NCI-H2196 (cell line): ENCODE measurements around the gene TM7SF3.
A peak's percentile ranks its signal among the peaks of the same experiment; 100 is the strongest.
"Not testable (repeated sequence)": the region's sequence is repeated elsewhere in the genome, so short reads cannot be mapped to it uniquely, and the experiment has no call there.

ENCODE experiments used
- DNase-seq: peaks from one replicate; lab custom pipeline; 2025; ENCODE audit not compliant: unreplicated experiment; lab: John Stamatoyannopoulos, UW

Gene TM7SF3, protein sequence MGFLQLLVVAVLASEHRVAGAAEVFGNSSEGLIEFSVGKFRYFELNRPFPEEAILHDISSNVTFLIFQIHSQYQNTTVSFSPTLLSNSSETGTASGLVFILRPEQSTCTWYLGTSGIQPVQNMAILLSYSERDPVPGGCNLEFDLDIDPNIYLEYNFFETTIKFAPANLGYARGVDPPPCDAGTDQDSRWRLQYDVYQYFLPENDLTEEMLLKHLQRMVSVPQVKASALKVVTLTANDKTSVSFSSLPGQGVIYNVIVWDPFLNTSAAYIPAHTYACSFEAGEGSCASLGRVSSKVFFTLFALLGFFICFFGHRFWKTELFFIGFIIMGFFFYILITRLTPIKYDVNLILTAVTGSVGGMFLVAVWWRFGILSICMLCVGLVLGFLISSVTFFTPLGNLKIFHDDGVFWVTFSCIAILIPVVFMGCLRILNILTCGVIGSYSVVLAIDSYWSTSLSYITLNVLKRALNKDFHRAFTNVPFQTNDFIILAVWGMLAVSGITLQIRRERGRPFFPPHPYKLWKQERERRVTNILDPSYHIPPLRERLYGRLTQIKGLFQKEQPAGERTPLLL

GRCh38 chr12:27014085-27014858, at the start of gene TM7SF3:
Gene TM7SF3, minus strand, starts transcription at chr12:27014384. Its CDS starts 216 bp downstream, at chr12:27014168.
- peak; percentile 100 for DNase-seq

DNA sequence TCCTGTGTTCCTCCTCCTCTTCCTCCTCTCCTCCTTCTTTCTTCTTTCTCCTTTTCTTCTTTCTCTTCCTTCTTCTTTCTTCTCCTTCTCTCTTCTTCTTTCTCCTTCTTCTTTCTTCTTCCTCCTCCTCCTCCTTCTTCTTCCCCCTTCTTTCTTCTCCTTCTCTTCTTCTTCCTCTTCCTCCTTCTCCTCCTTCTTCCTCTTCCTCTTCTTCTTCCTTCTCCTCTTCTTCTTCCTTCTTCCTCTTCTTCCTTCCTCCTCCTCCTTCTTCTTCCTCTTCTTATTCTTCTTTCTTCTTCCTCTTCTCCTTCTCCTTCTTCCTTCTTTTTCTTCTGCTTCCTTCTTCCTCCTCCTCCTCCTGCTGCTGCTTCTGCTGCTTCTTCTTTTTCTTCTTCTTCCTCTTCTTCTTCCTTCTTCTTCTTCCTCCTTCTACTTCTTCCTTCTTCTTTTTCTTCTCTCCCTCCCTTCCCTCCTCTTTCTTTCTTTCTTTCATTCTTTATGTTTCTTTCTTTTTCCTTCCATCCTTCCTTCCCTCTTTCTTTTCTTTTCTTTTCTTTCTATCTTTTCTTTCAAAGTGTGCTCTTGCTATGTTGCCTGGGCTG, 49.2 kb upstream of the TM7SF3 start:
- DNase-seq = no peak

DNA sequence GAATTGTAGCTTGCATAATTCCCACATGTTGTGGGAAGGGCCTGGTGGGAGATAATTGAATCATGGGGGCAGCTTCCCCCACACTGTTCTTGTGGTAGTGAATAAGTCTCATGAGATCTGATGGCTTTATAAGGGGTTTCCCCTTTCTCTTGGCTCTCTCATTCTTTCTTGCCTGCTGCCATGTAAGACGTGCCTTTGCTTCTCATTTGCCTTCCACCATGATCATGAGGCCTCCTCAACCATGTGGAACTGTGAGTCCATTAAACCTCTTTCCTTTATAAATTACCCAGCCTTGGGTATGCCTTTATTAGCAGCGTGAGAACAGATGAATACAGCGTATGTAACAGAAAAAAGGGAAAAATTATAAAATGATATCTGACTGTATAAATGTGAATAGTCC, 47.1 kb upstream of the TM7SF3 start:
- no peak for DNase-seq

GRCh38 chr12:27060740-27061139, 46.6 kb upstream of the TM7SF3 start:
- no peak for DNase-seq

DNA sequence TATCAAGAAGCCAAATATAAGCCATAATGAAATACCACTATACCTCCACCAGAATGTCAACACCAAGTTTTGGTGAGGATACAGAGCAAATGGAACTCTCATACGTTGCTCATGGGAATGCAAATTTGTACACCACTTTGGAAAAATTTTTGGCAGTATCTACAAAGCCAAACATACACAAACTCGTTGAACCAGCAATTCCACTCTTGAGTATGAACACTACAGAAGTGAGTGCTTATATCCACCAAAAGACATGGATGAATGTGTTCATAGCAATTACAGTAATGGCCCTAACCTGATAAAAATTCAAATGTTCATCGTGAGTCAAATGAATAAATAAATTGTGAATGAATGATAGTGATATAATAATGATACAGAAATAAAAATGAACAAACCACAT, 43.4 kb upstream of the TM7SF3 start:
- no peak for DNase-seq

DNA sequence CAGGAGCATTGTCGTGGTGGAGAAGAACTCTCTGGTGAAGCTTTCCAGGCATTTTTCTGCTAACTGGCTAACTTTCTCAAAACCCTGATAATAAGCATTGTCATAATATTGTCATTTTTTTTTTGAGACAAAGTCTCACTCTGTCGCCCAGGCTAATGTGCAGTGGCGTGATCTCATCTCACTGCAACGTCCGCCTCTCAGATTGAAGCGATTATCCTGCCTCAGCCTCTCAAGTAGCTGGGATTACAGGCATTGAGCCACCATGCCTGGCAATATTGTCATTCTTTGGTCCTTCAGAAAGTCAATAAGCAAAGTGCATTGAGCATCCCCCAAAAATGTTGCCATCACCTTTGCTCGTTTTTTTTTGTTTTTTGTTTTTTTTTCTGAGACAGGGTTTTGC, 41.8 kb upstream of the TM7SF3 start:
- no peak for DNase-seq

- DNase-seq = no peak
These were observed 38.6 kb upstream of the TM7SF3 start for GRCh38 chr12:27052742-27053141.

DNA sequence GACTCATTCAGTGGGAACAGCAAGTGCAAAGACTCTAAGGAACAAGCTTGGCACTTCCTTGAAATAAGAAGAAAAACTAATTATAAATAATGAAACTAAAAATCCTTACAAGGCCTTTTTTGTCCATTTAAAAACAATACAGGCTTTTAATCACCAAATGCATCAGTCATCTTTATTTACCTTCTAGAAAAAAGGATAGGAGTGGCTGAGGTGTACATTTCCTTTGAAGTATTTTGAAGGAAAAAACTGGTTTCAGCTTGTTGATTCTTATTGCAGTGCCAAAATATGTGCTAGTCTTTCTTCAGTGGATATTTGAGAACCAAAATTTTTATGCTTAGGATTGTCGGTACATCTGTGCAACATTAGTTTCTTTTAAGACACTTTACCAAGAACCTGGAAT, 38.0 kb upstream of the TM7SF3 start:
- no peak for DNase-seq

- DNase-seq = no peak
These were observed 34.9 kb upstream of the TM7SF3 start for GRCh38 chr12:27048822-27049752.

- DNase-seq = not testable (repeated sequence)
These were observed 27.8 kb upstream of the TM7SF3 start for GRCh38 chr12:27042018-27042417.

DNA sequence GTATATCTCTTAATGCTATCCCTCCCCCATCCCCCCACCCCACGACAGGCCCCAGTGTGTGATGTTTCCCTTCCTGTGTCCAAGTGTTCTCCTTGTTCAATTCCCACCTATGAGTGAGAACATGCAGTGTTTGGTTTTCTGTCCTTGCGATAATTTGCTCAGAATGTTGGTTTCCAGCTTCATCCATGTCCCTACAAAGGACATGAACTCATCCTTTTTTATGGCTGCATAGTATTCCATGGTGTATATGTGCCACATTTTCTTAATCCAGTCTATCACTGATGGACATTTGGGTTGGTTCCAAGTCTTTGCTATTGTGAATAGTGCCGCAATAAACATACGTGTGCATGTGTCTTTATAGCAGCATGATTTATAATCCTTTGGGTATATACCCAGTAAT, 26.5 kb upstream of the TM7SF3 start:
- not testable (repeated sequence) for DNase-seq

DNA sequence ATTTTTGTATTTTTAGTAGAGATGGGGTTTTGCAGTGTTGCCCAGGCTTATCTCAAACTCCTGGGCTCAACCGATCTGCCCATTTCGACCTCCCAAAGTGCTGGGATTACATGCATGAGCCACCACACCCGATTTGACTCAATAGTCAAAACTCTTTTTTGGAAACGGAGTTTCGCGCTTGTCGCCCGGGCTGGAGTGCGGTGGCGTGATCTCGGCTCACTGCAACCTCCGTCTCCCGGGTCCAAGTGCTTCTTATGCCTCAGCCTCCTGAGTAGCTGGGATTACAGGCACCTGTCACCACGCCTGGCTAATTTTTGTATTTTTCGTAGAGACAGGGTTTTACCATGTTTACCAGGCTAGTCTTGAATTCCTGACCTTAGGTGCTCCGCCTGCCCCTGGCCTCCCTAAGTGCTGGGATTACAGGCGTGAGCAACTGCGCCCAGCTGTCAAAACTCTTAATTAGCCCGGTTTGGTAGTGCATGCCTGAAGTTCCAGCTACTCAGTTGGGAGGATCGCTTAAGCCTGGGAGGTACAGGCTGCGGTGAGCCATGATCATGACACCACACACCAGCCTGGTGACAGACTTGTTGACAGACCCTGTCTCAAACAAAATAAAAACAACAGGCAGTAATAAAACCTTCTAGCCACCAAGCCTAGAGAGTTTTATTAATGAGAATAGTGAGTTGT, 20.6 kb upstream of the TM7SF3 start:
- no peak for DNase-seq

- no peak for DNase-seq
These were observed 18.5 kb upstream of the TM7SF3 start for GRCh38 chr12:27032679-27033078.

DNA sequence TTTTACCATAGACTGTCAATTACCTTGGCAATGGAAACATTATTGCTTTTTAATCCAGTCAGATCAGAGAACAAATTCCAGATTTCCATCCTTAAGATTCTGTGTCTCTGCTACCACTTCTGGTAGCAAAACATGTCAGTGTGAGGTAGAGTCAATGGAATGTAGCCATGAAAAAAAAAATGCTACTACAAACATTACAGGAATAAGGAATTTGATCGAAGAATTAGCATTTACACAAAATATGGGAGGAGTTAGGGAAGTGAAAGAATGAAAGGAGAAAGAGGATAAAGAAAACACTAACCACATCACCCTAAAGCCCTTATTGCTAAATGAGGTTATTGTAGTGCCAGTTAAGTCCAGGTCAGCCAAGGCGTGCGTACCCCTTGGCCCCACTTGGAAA, 17.3 kb upstream of the TM7SF3 start:
- DNase-seq = no peak

DNA sequence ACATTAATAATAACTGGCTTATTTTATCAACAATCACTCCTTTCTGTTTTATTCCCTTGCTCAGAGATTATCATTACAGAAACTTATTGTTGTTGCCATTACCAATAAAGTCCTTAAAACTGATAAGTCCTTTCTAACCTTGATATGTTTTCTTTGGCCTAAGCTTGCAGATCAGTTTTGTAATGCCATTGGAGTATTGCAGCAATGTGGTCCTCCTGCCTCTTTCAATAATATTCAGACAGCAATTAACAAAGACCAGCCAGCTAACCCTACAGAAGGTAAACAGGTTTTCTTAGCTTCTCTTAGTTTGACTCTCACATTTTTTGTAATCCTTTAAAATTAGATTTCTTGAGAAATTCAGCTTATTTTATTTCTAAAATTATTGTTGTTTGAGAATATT, 12.1 kb upstream of the TM7SF3 start:
- DNase-seq = no peak

- DNase-seq = no peak
These were observed 10.9 kb upstream of the TM7SF3 start for GRCh38 chr12:27025116-27025515.

GRCh38 chr12:27024291-27024690, 10.1 kb upstream of the TM7SF3 start:
- no peak for DNase-seq

DNA sequence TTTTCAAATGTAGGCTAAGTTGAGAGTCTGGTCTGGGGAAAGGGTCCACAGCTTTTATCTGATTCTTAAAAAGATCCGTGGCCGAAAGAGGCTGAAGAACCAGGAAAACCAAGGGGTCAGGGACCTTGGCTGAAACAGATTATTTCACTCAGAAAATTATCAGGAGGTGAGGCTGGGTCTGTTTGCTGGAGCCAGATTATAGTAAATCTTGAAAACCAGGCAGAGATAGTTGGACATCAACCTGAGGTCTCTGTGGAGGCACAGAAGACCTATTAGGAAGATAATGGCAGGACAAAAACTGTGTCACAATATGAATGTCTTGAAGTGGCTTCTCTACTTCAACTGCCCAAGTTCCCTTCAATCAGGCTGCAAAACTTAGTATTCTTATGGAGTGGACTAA, 6.6 kb upstream of the TM7SF3 start:
- no peak for DNase-seq

GRCh38 chr12:27018037-27018436, 3.9 kb upstream of the TM7SF3 start:
- no peak for DNase-seq
